ENCODE measurements around the gene ADA. TPM values are rescaled to one million over a fixed set of nuclear protein-coding genes. Genes with fewer than 3 reads are reported as not detected.
A peak's percentile ranks its signal among the peaks of the same experiment; 100 is the strongest.

ADA gene
- total RNA-seq, 1 donor from 2014 or later, result 11.4 TPM

- DNase-seq (ENCODE audit: low spot score), result no peak
- H3K9me3 Mint-ChIP-seq (ENCODE audit: low read depth), result peaks cover 4% of the 10 kb centered on the region
- H3K36me3 Mint-ChIP-seq (ENCODE audit: low read depth), result peaks cover 2% of the 10 kb centered on the region
- peak overlapping the region; percentile 77 for H3K27ac Mint-ChIP-seq (ENCODE audit: unreplicated experiment)
- no peak for TF ChIP-seq CTCF (IDR thresholded peaks at IDR 0.05)
- peaks cover 62% of the 10 kb centered on the region for H3K4me1 Mint-ChIP-seq (ENCODE audit: low read depth)
- no peaks in the 10 kb centered on the region for H3K27me3 Mint-ChIP-seq (ENCODE audit: low read depth)
- H3K4me3 Mint-ChIP-seq (ENCODE audit: unreplicated experiment), result no peak overlapping the region
These were observed 40.2 kb upstream of the ADA start for GRCh38 chr20:44691424-44692423.

GRCh38 chr20:44690781-44691423 is 39.4 kb upstream of the ADA start:
- no peak overlapping the region for H3K27ac Mint-ChIP-seq (ENCODE audit: unreplicated experiment)

GRCh38 chr20:44689809-44690208 is 38.3 kb upstream of the ADA start:
- Mint-ChIP-seq H3K27me3 (ENCODE audit: low read depth) (no peaks in the 10 kb centered on the region), H3K27ac (ENCODE audit: unreplicated experiment) (no peak overlapping the region), H3K36me3 (ENCODE audit: low read depth) (peaks cover 2% of the 10 kb centered on the region), H3K9me3 (ENCODE audit: low read depth) (peaks cover 4% of the 10 kb centered on the region), H3K4me1 (ENCODE audit: low read depth) (peaks cover 50% of the 10 kb centered on the region), H3K4me3 (ENCODE audit: unreplicated experiment) (no peak overlapping the region)
- DNase-seq (ENCODE audit: low spot score), result no peak
- TF ChIP-seq CTCF (IDR thresholded peaks at IDR 0.05), result no peak

More at GRCh38 chr20:44690781-44691423, 39.4 kb upstream of the ADA start:
- no peak for TF ChIP-seq CTCF (IDR thresholded peaks at IDR 0.05)
- Mint-ChIP-seq H3K4me3 (ENCODE audit: unreplicated experiment) (no peak overlapping the region), H3K36me3 (ENCODE audit: low read depth) (peaks cover 2% of the 10 kb centered on the region), H3K9me3 (ENCODE audit: low read depth) (peaks cover 4% of the 10 kb centered on the region), H3K27me3 (ENCODE audit: low read depth) (no peaks in the 10 kb centered on the region), H3K4me1 (ENCODE audit: low read depth) (peaks cover 54% of the 10 kb centered on the region)
- DNase-seq (ENCODE audit: low spot score), result no peak

GRCh38 chr20:44688053-44688625 is 36.6 kb upstream of the ADA start:
- H3K4me3 Mint-ChIP-seq (ENCODE audit: unreplicated experiment), result no peak overlapping the region
- H3K27me3 Mint-ChIP-seq (ENCODE audit: low read depth), result no peaks in the 10 kb centered on the region
- H3K9me3 Mint-ChIP-seq (ENCODE audit: low read depth), result peaks cover 4% of the 10 kb centered on the region
- TF ChIP-seq CTCF (IDR thresholded peaks at IDR 0.05), result peak; percentile 69
- no peak overlapping the region for H3K27ac Mint-ChIP-seq (ENCODE audit: unreplicated experiment)
- peaks cover 38% of the 10 kb centered on the region for H3K4me1 Mint-ChIP-seq (ENCODE audit: low read depth)
- peaks cover 2% of the 10 kb centered on the region for H3K36me3 Mint-ChIP-seq (ENCODE audit: low read depth)
- DNase-seq (ENCODE audit: low spot score), result no peak

GRCh38 chr20:44686934-44687333 is 35.4 kb upstream of the ADA start:
- H3K36me3 Mint-ChIP-seq (ENCODE audit: low read depth), result peaks cover 2% of the 10 kb centered on the region
- peaks cover 27% of the 10 kb centered on the region for H3K4me1 Mint-ChIP-seq (ENCODE audit: low read depth)
- H3K27ac Mint-ChIP-seq (ENCODE audit: unreplicated experiment), result no peak overlapping the region
- peaks cover 3% of the 10 kb centered on the region for H3K9me3 Mint-ChIP-seq (ENCODE audit: low read depth)
- no peaks in the 10 kb centered on the region for H3K27me3 Mint-ChIP-seq (ENCODE audit: low read depth)
- DNase-seq (ENCODE audit: low spot score), result no peak
- TF ChIP-seq CTCF (IDR thresholded peaks at IDR 0.05), result no peak
- H3K4me3 Mint-ChIP-seq (ENCODE audit: unreplicated experiment), result no peak overlapping the region

All from chondrocyte (in vitro differentiated cells).